Right lobe of liver (tissue), 6 donors: Measurements from ENCODE around the gene SLC41A3. TPM values are rescaled to one million over a fixed set of nuclear protein-coding genes. Genes with fewer than 3 reads are reported as not detected.
"Not testable (repeated sequence)": the region's sequence is repeated elsewhere in the genome, so short reads cannot be mapped to it uniquely, and the experiment has no call there.

ENCODE experiments used
- ATAC-seq, 4 donors: fragments of 200-7000 bp; cut with Tn5 transposase; one replicate each; pipeline ENCODE4 v1.9.1; 2020; ENCODE audit warnings: mild to moderate bottlenecking in 4 of 4, moderate library complexity in 4 of 4
- DNase-seq, 3 donors: peaks; one replicate each; pipeline ENCODE4 v3.0.0-alpha.2; 2020
- H3K27ac ChIP-seq, 3 donors: fragments of 200-600 bp; one replicate each; pipeline ENCODE4 v1.8.0; 2022
- H3K27me3 ChIP-seq, 2 donors: fragments of 200-600 bp; one replicate each; pipeline ENCODE4 v1.8.0; 2022
- H3K36me3 ChIP-seq, 4 donors: fragments of 200-600 bp; sonication (generic) in 1 of 4; one replicate each; pipeline versions ENCODE4 v1.5.1 to v1.8.0; 2017 to 2022; ENCODE audit warnings: control low read depth in 1 of 4
- H3K4me1 ChIP-seq, 4 donors: fragments of 200-600 bp; sonication (generic) in 1 of 4; one replicate each; pipeline versions ENCODE4 v1.5.1 to v1.8.0; 2017 to 2022; ENCODE audit warnings: control low read depth in 1 of 4
- H3K4me3 ChIP-seq, 3 donors: fragments of 200-600 bp; one replicate each; pipeline ENCODE4 v1.8.0; 2022
- H3K9me3 ChIP-seq, 4 donors: fragments of 200-600 bp; sonication (generic) in 1 of 4; one replicate each; pipeline versions ENCODE4 v1.5.1 to v1.8.0; 2017 to 2022; ENCODE audit warnings: control low read depth in 1 of 4
- POLR2A ChIP-seq: fragments of 450-650 bp; IDR thresholded peaks from one replicate; pipeline ENCODE4 v1.6.1; 2017; ENCODE audit warnings: antibody characterized with exemption, mild to moderate bottlenecking
- WGBS: methylation state at CpG from one replicate; pipeline ENCODE4 v1.1.6; 2018; ENCODE audit warnings: low coverage, low lambda C conversion rate; ENCODE audit not compliant: insufficient coverage; ENCODE audit errors: missing lambda C conversion rate; 5-methylcytosine and 5-hydroxymethylcytosine counted together
- intact Hi-C, 2 donors: fragments of 100-400 bp; cut with DNase I; formaldehyde crosslinking; loops; one replicate each; pipeline versions ENCODE4 v1.11.2 to v1.14.1; 2022
- total RNA-seq, 6 experiments: library from RNA; depleted of rRNA in 2 of 6; stranded (reverse); fragments of >200 nt in 2 of 6; fragmentation: NEBNext Ultra II Directional in 3 of 6; extraction: Animal tissue kit (Norgen Biotek cat#: 25700) in 3 of 6; gene quantifications; one replicate each; pipeline versions ENCODE4 v1.1.0 to v1.2.4, GENCODE V29; 2016 to 2023
- TF ChIP-seq, protein P1 (sequence below), 4 donors: fragments of 200-600 bp in 3 of 4; fragments of 450-650 bp in 1 of 4; IDR thresholded peaks; one replicate each; pipeline versions ENCODE4 v1.5.1 to v1.8.0; 2016 to 2022; ENCODE audit warnings: antibody characterized with exemption in 4 of 4, mild to moderate bottlenecking in 2 of 4
- donor health status: DM: no; HTN: yes; CAD: no.
- donor health status: DM: no; HTN: no; CAD: no.
- donor health status: DM: no; HTN: no; CAD: no.
- donor health status: DM: no; HTN: yes; CAD: no.
- donor health status: DM: no; HTN: yes; CAD: no.

Gene SLC41A3
- total RNA-seq, 6 experiments from 2014 or later, result 12.7 to 29.1 (median 15.9) TPM

DNA sequence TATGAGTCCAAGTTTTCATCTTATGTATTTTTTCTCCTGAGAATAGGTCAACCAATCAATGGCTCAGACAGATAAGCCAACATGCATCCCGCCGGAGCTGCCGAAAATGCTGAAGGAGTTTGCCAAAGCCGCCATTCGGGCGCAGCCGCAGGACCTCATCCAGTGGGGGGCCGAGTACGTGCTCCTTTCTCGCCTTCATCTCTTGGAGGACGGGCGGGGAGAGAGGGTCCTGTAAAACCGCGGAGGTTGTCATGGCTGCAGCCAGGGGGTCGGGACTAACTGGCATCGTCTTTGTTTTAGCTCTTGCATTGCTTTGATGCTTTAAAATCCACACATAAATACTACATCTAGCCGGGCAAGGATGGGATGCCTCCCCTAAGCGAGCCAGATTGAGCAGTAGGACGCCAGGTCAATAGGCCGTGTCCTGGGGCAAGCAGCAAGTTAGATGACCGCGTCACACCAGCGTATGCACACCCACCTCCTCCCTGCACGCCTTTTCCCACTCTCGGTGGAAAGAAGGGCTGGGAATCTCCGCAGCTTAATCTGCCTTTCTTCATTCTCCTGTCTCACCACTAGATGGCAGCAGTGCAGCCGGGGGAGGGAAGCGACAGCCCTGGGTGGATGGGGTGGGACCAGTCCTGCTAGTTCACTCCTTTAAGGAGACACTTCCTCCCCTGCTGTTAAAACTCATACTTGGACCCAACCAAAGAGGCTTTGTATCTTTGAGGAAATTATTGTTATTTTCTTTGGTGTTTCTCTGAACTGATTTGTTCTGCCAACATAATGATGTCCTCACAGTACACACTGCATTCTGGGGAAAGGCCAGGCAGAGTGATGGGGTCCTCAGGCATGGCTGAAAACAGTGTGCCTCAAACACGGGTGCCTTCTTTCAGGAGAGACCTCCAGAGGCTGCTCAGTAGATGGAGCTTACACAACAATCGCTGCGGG, 111.7 kb downstream of the SLC41A3 start:
- intact Hi-C loops, H3K36me3 ChIP-seq: not testable (repeated sequence)
- peak in 1 of 3 donors; percentile 25 for DNase-seq

DNA sequence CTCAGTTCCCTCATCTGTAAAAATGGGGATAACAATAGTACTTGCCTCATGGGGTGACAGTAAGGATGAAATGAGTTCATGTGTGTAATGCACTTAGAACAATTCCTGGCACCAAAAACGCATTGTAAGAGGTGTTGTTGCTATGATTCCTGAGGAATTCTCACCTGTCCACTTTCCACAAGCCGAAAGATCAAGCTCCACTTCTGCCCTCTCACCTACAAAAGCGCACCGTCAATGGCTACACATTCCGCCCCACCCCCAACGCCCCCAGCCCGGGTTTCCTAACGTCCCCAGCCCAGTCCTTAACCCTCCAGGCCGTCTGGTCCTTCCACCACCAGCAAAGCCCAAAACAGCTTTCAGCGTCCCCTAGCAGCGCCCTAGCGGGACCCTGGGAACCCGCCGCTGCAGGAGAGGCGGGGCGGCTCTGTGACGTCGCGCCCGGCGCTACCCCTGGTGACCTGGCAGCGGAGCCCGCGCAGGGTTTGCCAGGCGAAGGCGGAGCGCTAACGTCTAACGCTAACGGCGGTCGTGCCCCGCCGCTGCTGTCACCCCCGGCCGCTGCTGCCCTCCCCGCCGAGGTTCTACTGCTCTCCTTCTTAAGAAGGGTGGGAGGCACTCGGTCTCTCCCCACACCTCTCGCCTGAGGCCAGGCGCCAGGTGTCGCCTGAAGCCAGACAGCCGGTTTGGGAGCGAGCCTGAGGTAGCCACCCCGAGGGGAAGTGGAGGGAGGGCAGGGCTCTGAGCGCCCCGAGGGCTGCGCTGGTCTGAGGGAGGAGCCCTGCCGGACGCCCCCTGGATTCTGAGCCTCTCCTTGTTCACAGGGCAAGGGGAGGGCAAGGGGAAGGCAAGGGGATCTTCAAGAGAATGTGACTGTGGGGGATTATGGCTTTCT, 115.0 kb downstream of the SLC41A3 start, which contains the start of gene ROPN1B:
ROPN1B (plus strand) TSS at position 478 of the 892 bp plus-strand sequence. CDS start 2,877 bp downstream, outside the sequence.
- intact Hi-C loops, H3K4me3 ChIP-seq, H3K9me3 ChIP-seq, DNase-seq, H3K36me3 ChIP-seq, H3K27me3 ChIP-seq, H3K4me1 ChIP-seq, H3K27ac ChIP-seq: not testable (repeated sequence)
- peak; percentile 92 to 93 (median 93) for ATAC-seq
- WGBS, result 0% methylated on average over 1 of the region's 50 CpGs

More for the DNA sequence above, 111.7 kb downstream of the SLC41A3 start:
- H3K4me1 ChIP-seq, H3K27me3 ChIP-seq, H3K4me3 ChIP-seq, H3K27ac ChIP-seq, H3K9me3 ChIP-seq: not testable (repeated sequence)
- 4% methylated on average over 14 of the region's 31 CpGs for WGBS
- peak; percentile 82 to 87 (median 86) for ATAC-seq
- TF ChIP-seq, protein P1, sequence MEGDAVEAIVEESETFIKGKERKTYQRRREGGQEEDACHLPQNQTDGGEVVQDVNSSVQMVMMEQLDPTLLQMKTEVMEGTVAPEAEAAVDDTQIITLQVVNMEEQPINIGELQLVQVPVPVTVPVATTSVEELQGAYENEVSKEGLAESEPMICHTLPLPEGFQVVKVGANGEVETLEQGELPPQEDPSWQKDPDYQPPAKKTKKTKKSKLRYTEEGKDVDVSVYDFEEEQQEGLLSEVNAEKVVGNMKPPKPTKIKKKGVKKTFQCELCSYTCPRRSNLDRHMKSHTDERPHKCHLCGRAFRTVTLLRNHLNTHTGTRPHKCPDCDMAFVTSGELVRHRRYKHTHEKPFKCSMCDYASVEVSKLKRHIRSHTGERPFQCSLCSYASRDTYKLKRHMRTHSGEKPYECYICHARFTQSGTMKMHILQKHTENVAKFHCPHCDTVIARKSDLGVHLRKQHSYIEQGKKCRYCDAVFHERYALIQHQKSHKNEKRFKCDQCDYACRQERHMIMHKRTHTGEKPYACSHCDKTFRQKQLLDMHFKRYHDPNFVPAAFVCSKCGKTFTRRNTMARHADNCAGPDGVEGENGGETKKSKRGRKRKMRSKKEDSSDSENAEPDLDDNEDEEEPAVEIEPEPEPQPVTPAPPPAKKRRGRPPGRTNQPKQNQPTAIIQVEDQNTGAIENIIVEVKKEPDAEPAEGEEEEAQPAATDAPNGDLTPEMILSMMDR (IDR thresholded peaks at IDR 0.05), result peak; percentile 57 to 77 (median 74)

DNA sequence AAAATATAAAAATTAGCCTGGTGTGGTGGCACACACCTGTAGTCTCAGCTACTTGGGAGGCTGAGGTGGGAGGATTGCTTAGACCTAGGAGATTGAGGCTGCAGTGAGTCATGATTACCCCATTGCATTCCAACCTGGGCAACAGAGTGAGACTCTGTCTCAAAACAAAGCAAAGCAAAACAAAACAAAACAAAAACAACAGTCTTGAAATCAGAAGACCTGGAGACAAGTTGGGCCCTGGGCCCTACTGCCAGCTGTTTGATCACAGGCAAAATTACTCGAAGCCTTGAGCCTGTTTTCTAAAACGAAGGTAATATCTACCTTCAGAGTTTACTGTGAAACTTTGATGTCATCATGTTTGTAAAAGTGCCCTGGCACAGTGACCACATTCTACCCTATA, 115.8 kb downstream of the SLC41A3 start:
- DNase-seq, H3K27ac ChIP-seq, H3K9me3 ChIP-seq, H3K27me3 ChIP-seq, H3K4me1 ChIP-seq, H3K36me3 ChIP-seq, H3K4me3 ChIP-seq, ATAC-seq, intact Hi-C loops: not testable (repeated sequence)
- WGBS, result 79% methylated on average over 2 of the region's 2 CpGs

DNA sequence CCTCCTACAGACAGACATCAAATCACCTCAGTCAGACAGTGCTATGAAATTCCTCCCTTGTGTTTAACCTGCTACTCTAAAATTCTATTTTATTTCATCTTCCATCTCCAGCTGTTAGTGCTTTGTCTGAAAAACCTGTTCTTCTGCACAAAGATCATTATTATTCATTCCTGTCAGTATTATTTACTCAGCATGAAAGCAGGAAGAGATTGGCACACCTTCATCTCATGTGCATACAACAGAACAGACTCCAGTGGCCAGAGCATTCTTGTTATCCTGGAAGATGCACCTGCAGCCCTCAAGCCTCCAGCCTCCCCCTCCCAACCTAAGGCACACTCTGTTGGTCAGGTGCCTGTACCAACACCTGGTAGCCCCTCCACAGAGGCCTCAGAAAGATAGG, 116.8 kb downstream of the SLC41A3 start:
- no peak for TF ChIP-seq POLR2A
- DNase-seq, result no peak
- Histone ChIP-seq H3K4me1 (peaks cover 0 to 4% (median 0%) of the 10 kb centered on the region in 4 donors), H3K36me3 (no peaks in the 10 kb centered on the region), H3K9me3 (no peaks in the 10 kb centered on the region), H3K27ac (no peak overlapping the region), H3K4me3 (no peak overlapping the region), H3K27me3 (peaks cover 0 to 3% of the 10 kb centered on the region in 2 donors)
- ATAC-seq, result no peak
- intact Hi-C loops, result no loop called here

DNA sequence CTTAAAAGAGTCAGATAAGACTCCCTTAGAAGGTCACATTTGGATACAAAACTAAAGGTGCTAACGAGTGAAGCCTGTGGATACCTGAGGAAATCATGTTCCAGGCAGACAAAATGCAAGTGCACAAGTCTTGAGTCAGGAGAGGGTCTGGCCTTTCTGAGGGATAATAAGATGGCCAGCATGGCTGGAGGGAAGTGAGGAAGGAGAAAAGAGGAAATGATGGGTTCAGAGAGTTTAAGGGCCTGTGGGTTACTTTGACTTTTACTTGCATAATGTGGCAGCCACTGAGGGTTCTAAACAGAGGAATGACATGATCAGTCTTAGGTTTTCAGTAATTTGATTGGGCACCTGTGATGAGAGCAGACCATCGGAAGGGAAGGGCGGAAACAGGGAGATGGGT, 118.4 kb downstream of the SLC41A3 start:
- Histone ChIP-seq H3K4me1 (no peaks in the 10 kb centered on the region), H3K27me3 (no peaks in the 10 kb centered on the region), H3K4me3 (no peak overlapping the region), H3K27ac (no peak overlapping the region), H3K36me3 (no peaks in the 10 kb centered on the region), H3K9me3 (no peaks in the 10 kb centered on the region)
- no peak for DNase-seq
- WGBS, result 91% methylated on average over 3 of the region's 3 CpGs
- intact Hi-C loops, result no loop called here
- TF ChIP-seq, protein P1 (IDR thresholded peaks at IDR 0.05), result no peak
- TF ChIP-seq POLR2A, result no peak
- no peak for ATAC-seq

DNA sequence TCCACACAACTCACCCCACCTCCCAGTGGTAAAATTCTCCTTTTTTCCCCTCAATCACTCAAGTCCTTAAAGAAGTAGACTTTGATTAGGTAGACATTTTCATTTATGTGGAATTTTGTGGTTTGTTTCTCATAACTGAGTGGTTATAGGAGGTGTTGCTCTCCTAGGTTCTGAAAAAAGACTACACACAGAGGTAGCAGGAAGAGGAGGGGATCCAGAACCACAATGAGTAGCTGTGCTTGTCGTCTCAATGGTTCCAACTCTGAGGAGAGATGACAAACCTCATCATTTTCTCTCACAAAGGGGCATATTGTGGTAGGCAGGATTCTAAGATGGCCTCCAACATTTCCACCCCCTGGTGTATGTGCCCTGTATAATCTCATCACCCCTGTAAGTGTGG, 120.1 kb downstream of the SLC41A3 start:
- H3K27ac ChIP-seq, H3K4me1 ChIP-seq, H3K9me3 ChIP-seq, H3K27me3 ChIP-seq, H3K4me3 ChIP-seq, DNase-seq, intact Hi-C loops, ATAC-seq, H3K36me3 ChIP-seq: not testable (repeated sequence)
- WGBS, result 67% methylated on average over 1 of the region's 1 CpG
